ENCODE measurements around the gene ACTR5.

DNA sequence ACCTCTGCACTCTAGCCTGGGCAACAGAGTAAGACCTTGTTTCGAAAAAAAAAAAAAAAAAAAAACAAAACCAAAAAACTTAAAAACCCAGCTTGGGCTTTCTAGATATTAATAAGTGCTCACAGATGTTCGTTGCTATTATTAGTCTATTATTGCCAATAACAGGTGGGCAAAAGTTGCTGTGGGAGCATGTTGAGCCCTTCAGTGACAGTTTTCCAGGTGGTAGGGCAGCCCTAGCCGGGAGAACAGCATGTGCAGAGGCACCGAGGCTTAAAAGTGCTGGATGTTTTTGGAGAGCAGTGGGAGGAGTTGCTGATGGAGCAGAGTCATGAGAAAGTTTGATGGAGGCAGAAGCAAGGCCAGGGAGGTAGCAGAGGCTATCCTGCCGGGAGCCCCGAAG is 61.7 kb downstream of the ACTR5 start:
- TF ChIP-seq, protein P1, sequence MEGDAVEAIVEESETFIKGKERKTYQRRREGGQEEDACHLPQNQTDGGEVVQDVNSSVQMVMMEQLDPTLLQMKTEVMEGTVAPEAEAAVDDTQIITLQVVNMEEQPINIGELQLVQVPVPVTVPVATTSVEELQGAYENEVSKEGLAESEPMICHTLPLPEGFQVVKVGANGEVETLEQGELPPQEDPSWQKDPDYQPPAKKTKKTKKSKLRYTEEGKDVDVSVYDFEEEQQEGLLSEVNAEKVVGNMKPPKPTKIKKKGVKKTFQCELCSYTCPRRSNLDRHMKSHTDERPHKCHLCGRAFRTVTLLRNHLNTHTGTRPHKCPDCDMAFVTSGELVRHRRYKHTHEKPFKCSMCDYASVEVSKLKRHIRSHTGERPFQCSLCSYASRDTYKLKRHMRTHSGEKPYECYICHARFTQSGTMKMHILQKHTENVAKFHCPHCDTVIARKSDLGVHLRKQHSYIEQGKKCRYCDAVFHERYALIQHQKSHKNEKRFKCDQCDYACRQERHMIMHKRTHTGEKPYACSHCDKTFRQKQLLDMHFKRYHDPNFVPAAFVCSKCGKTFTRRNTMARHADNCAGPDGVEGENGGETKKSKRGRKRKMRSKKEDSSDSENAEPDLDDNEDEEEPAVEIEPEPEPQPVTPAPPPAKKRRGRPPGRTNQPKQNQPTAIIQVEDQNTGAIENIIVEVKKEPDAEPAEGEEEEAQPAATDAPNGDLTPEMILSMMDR (IDR thresholded peaks at IDR 0.05; ENCODE audit: borderline replicate concordance, extremely low read depth, low read length, poor library complexity, severe bottlenecking): no peak
- TF ChIP-seq EZH2 (IDR thresholded peaks at IDR 0.05; ENCODE audit: borderline replicate concordance, low read depth, low read length, severe bottlenecking): no peak
